Coronary artery (tissue), 2 donors: ENCODE measurements around the gene KAZALD1.
A peak's percentile ranks its signal among the peaks of the same experiment; 100 is the strongest.

Source experiments
- DNase-seq: peaks from one replicate; pipeline ENCODE4 v3.0.0-alpha.2; 2017; ENCODE audit warnings: low spot score
- H3K27ac ChIP-seq, 2 donors: fragments of 200-600 bp; sonication (generic); one replicate each; pipeline ENCODE4 v1.5.1; 2016 to 2019
- H3K4me3 ChIP-seq: fragments of 200-600 bp; sonication (generic); 2 replicates; pipeline ENCODE4 v1.5.1; 2016; ENCODE audit warnings: mild to moderate bottlenecking, moderate library complexity
- CTCF ChIP-seq: fragments of 200-600 bp; sonication (generic); IDR thresholded peaks from one replicate; pipeline ENCODE4 v1.5.1; 2019; ENCODE audit warnings: antibody characterized with exemption

KAZALD1 gene

GRCh38 chr10:101035916-101036702 lies 25.7 kb upstream of the KAZALD1 start:
- DNase-seq: no peak
- no peak for TF ChIP-seq CTCF
- H3K4me3 ChIP-seq: no peak overlapping the region
- H3K27ac ChIP-seq: peak overlapping the region in 1 of 2 donors; percentile 4

GRCh38 chr10:101036726-101037125 lies 25.1 kb upstream of the KAZALD1 start:
- Histone ChIP-seq H3K27ac (peak overlapping the region in 1 of 2 donors; percentile 4), H3K4me3 (no peak overlapping the region)
- TF ChIP-seq CTCF: no peak
- no peak for DNase-seq

- Histone ChIP-seq H3K4me3 (no peak overlapping the region), H3K27ac (no peak overlapping the region)
- no peak for DNase-seq
- no peak for TF ChIP-seq CTCF
Observed at GRCh38 chr10:101038484-101038883, 23.3 kb upstream of the KAZALD1 start.

GRCh38 chr10:101040061-101040460 lies 21.7 kb upstream of the KAZALD1 start:
- no peak for DNase-seq
- no peak for TF ChIP-seq CTCF
- Histone ChIP-seq H3K4me3 (no peak overlapping the region), H3K27ac (no peak overlapping the region)

- no peak for DNase-seq
- H3K27ac ChIP-seq: peak overlapping the region in 1 of 2 donors; percentile 9
- TF ChIP-seq CTCF: no peak
- no peak overlapping the region for H3K4me3 ChIP-seq
Observed at GRCh38 chr10:101040851-101041250, 20.9 kb upstream of the KAZALD1 start.

GRCh38 chr10:101041252-101041761 lies 20.5 kb upstream of the KAZALD1 start:
- peak; percentile 75 for TF ChIP-seq CTCF
- no peak for DNase-seq
- peak overlapping the region in 1 of 2 donors; percentile 91 for H3K27ac ChIP-seq

GRCh38 chr10:101042118-101042517 lies 19.7 kb upstream of the KAZALD1 start:
- no peak for DNase-seq
- Histone ChIP-seq H3K27ac (peak overlapping the region; percentile 84 to 91), H3K4me3 (peak overlapping the region; percentile 69)
- no peak for TF ChIP-seq CTCF

More at GRCh38 chr10:101041252-101041761, 20.5 kb upstream of the KAZALD1 start:
- H3K4me3 ChIP-seq: no peak overlapping the region
